Measurements from ENCODE around the gene PRR5. TPM values are rescaled to one million over a fixed set of nuclear protein-coding genes. Genes with fewer than 3 reads are reported as not detected.

The PRR5 gene
- polyA plus RNA-seq, 1 of the 3 experiments (the other 2 are of a cell fraction): 1.3 TPM

- WGBS (ENCODE audit: low lambda C conversion rate): 71% methylated on average over 11 of the region's 17 CpGs
- H3K27ac ChIP-seq (ENCODE audit: low read depth in 2 of 2, low read length in 1 of 2): no peak overlapping the region
- peak; percentile 7 for DNase-seq
- peaks cover 0 to 17% of the 10 kb centered on the region in 2 experiments; a peak in 1 of 4 replicates for H3K4me1 ChIP-seq (ENCODE audit: control insufficient read depth in 1 of 2, insufficient read depth in 2 of 2, low read depth in 1 of 2, low read length in 1 of 2)
- ChIA-PET POLR2A (no interaction called here), CTCF (interaction anchor here (24.0 kb wide), 1 partner anchor 45 kb away, joined by 642 read pairs; the partner anchor contains the start of gene PRR5)
- no peaks in the 10 kb centered on the region for H3K9me3 ChIP-seq
- no peaks in the 10 kb centered on the region for H4K20me1 ChIP-seq (ENCODE audit: insufficient read depth)
- no peaks in the 10 kb centered on the region for H3K36me3 ChIP-seq (replicated peaks in 1 of 2; ENCODE audit: control insufficient read depth in 1 of 2, insufficient read depth in 2 of 2, low read length in 1 of 2)
- H3K9me2 ChIP-seq: no peaks in the 10 kb centered on the region
- H3K9ac ChIP-seq: no peak overlapping the region
- TF ChIP-seq ZBTB33 (IDR thresholded peaks at IDR 0.05; ENCODE audit: borderline replicate concordance, low read depth) (no peak), RCOR1 (IDR thresholded peaks at IDR 0.05; ENCODE audit: low read length) (no peak), USF1 (IDR thresholded peaks at IDR 0.05; ENCODE audit: borderline replicate concordance, low read depth) (no peak), ELF1 (IDR thresholded peaks at IDR 0.05) (no peak), CHD2 (IDR thresholded peaks at IDR 0.05; ENCODE audit: low read length, partially characterized antibody) (no peak)
- no peaks in the 10 kb centered on the region for H3F3A ChIP-seq (replicated peaks; ENCODE audit: insufficient read depth)
- H3K4me3 ChIP-seq (ENCODE audit: low read depth in 2 of 2, low read length in 1 of 2): no peak overlapping the region
- no peaks in the 10 kb centered on the region; the same call in none of the 2 replicates for H3K27me3 ChIP-seq (ENCODE audit: insufficient read depth)
- H2AFZ ChIP-seq (ENCODE audit: low read depth): no peak overlapping the region
- no peak overlapping the region for H3K4me2 ChIP-seq
- no peaks in the 10 kb centered on the region for H3K79me2 ChIP-seq (ENCODE audit: insufficient read depth)
Observed at GRCh38 chr22:44740307-44740706, 38.3 kb downstream of the PRR5 start.

GRCh38 chr22:44741929-44742328 is 39.9 kb downstream of the PRR5 start:
- Histone ChIP-seq H3K9me3 (no peaks in the 10 kb centered on the region), H4K20me1 (ENCODE audit: insufficient read depth) (no peaks in the 10 kb centered on the region), H3K27me3 (ENCODE audit: insufficient read depth) (no peaks in the 10 kb centered on the region; the same call in none of the 2 replicates), H3K79me2 (ENCODE audit: insufficient read depth) (no peaks in the 10 kb centered on the region), H3K9ac (no peak overlapping the region), H2AFZ (ENCODE audit: low read depth) (no peak overlapping the region), H3K4me3 (ENCODE audit: low read depth in 2 of 2, low read length in 1 of 2) (no peak overlapping the region), H3K4me2 (no peak overlapping the region), H3K4me1 (ENCODE audit: control insufficient read depth in 1 of 2, insufficient read depth in 2 of 2, low read depth in 1 of 2, low read length in 1 of 2) (peaks cover 0 to 17% of the 10 kb centered on the region in 2 experiments; a peak in 1 of 4 replicates), H3K27ac (ENCODE audit: low read depth in 2 of 2, low read length in 1 of 2) (no peak overlapping the region), H3F3A (replicated peaks; ENCODE audit: insufficient read depth) (no peaks in the 10 kb centered on the region), H3K9me2 (no peaks in the 10 kb centered on the region), H3K36me3 (replicated peaks in 1 of 2; ENCODE audit: control insufficient read depth in 1 of 2, insufficient read depth in 2 of 2, low read length in 1 of 2) (no peaks in the 10 kb centered on the region)
- CTCF ChIA-PET: interaction anchor here (24.0 kb wide), 1 partner anchor 47 kb away, joined by 642 read pairs; the partner anchor contains the start of gene PRR5
- 80% methylated on average over 9 of the region's 9 CpGs for WGBS (ENCODE audit: low lambda C conversion rate)
- POLR2A ChIA-PET: no interaction called here
- DNase-seq: peak; percentile 5
- TF ChIP-seq YY1 (IDR thresholded peaks at IDR 0.05; ENCODE audit: low read depth) (no peak), REST (IDR thresholded peaks at IDR 0.05; ENCODE audit: low read depth, low read length) (no peak), EZH2phosphoT487 (IDR thresholded peaks at IDR 0.05; ENCODE audit: borderline replicate concordance, low read depth) (no peak), MAX (IDR thresholded peaks at IDR 0.05; ENCODE audit: low read depth) (no peak), CTCF (IDR thresholded peaks at IDR 0.05) (no peak), JUND (IDR thresholded peaks at IDR 0.05) (no peak), SMC3 (IDR thresholded peaks at IDR 0.05; ENCODE audit: low read depth, low read length) (no peak), FOSL2 (IDR thresholded peaks at IDR 0.05; ENCODE audit: borderline replicate concordance, low read depth) (no peak), MXI1 (IDR thresholded peaks at IDR 0.05; ENCODE audit: low read depth, low read length) (no peak), NRF1 (IDR thresholded peaks at IDR 0.05; ENCODE audit: low read depth, low read length) (no peak), FOXM1 (IDR thresholded peaks at IDR 0.05; ENCODE audit: low read depth) (no peak), RFX5 (IDR thresholded peaks at IDR 0.05; ENCODE audit: low read length) (no peak), RXRA (IDR thresholded peaks at IDR 0.05; ENCODE audit: borderline replicate concordance, low read depth) (no peak), NFIC (IDR thresholded peaks at IDR 0.05; ENCODE audit: borderline replicate concordance) (no peak)
